H1 (cell line): ENCODE results near the gene DUOX1. TPM values are rescaled to one million over a fixed set of nuclear protein-coding genes. Genes with fewer than 3 reads are reported as not detected.

ENCODE experiments used
- CTCF ChIA-PET: fragments of 300-600 bp; sonication (Branson Sonifier 250); formaldehyde crosslinking; loops from one replicate; lab custom pipeline; 2021; ENCODE audit not compliant: partially characterized antibody; lab: Charles Lee
- POLR2A ChIA-PET: fragments of 300-600 bp; sonication (Branson Sonifier 250); formaldehyde crosslinking; loops from one replicate; lab custom pipeline; 2021; ENCODE audit warnings: inconsistent platforms; ENCODE audit not compliant: partially characterized antibody; lab: Charles Lee
- DNase-seq, 2 experiments: peaks; one replicate each; pipeline versions ENCODE4 v3.0.0 to v3.0.0-alpha.2; 2010 to 2022; ENCODE audit warnings: low spot score in 2 of 2, low read depth in 1 of 2, mixed read lengths in 1 of 2
- FAIRE-seq: peaks from 2 replicates; lab custom pipeline; 2011; peaks lifted over from hg19 to GRCh38; lab: Jason Lieb, UNC
- H2AFZ ChIP-seq: 2 replicates; pipeline ENCODE4 v1.8.1; 2012; ENCODE audit warnings: low read length, inconsistent platforms
- H2AK5ac ChIP-seq: 2 replicates; pipeline ENCODE4 v1.6.1; 2013; ENCODE audit warnings: low read depth, low read length
- H2BK120ac ChIP-seq: replicated peaks from 2 replicates; pipeline ENCODE3; 2013; ENCODE audit warnings: low read depth, low read length, inconsistent platforms
- H2BK12ac ChIP-seq: 2 replicates; pipeline ENCODE4 v1.6.1; 2013; ENCODE audit warnings: low read depth, low read length
- H2BK15ac ChIP-seq: 2 replicates; pipeline ENCODE4 v1.6.1; 2013; ENCODE audit warnings: low read length
- H2BK20ac ChIP-seq: 2 replicates; pipeline ENCODE4 v1.6.1; 2013; ENCODE audit warnings: low read length
- H2BK5ac ChIP-seq: 2 replicates; pipeline ENCODE4 v1.6.1; 2013; ENCODE audit warnings: low read depth, low read length
- H3K14ac ChIP-seq: 2 replicates; pipeline ENCODE4 v1.6.1; 2013; ENCODE audit warnings: inconsistent platforms; ENCODE audit not compliant: insufficient read length
- H3K18ac ChIP-seq: 2 replicates; pipeline ENCODE4 v1.6.1; 2013; ENCODE audit warnings: low read length; ENCODE audit errors: extremely low read depth
- H3K23ac ChIP-seq: 2 replicates; pipeline ENCODE4 v1.6.1; 2013; ENCODE audit warnings: inconsistent platforms; ENCODE audit not compliant: insufficient read length
- H3K23me2 ChIP-seq: 2 replicates; pipeline ENCODE4 v1.6.1; 2013; ENCODE audit warnings: low read depth, low read length
- H3K27ac ChIP-seq: 2 replicates; pipeline ENCODE4 v1.6.1; 2011; ENCODE audit warnings: low read depth, low read length, inconsistent platforms
- H3K27me3 ChIP-seq, 4 experiments: replicated peaks in 1 of 4; 1 replicate in 1 of 4; 2 replicates in 3 of 4; pipeline versions ENCODE4 v1.6.1 to v1.8.1; 2011 to 2013; ENCODE audit warnings: low read length in 3 of 4, mild to moderate bottlenecking in 3 of 4, inconsistent platforms in 2 of 4, mixed read lengths in 2 of 4, moderate library complexity in 1 of 4; ENCODE audit not compliant: control insufficient read depth in 3 of 4, insufficient read depth in 3 of 4; ENCODE audit errors: extremely low read depth in 1 of 4
- H3K36me3 ChIP-seq, 4 experiments: 2 replicates each; pipeline versions ENCODE4 v1.6.1 to v1.8.1; 2011 to 2013; ENCODE audit warnings: mild to moderate bottlenecking in 4 of 4, low read length in 3 of 4, moderate library complexity in 2 of 4, control low read depth in 1 of 4, inconsistent platforms in 1 of 4; ENCODE audit not compliant: insufficient read depth in 4 of 4, control insufficient read depth in 2 of 4
- H3K4ac ChIP-seq: replicated peaks from 2 replicates; pipeline ENCODE3; 2013; ENCODE audit warnings: low read length, low read depth, mixed read lengths, inconsistent platforms; ENCODE audit not compliant: insufficient read length
- H3K4me1 ChIP-seq, 4 experiments: replicated peaks in 1 of 4; 1 replicate in 1 of 4; 2 replicates in 3 of 4; pipeline versions ENCODE4 v1.6.1 to v1.8.1; 2011 to 2013; ENCODE audit warnings: low read length in 3 of 4, inconsistent platforms in 2 of 4, mixed read lengths in 1 of 4; ENCODE audit not compliant: insufficient read depth in 4 of 4, control insufficient read depth in 3 of 4
- H3K4me2 ChIP-seq, 2 experiments: 2 replicates each; pipeline versions ENCODE4 v1.6.1 to v1.8.1; 2011 to 2013; ENCODE audit warnings: low read depth in 2 of 2, low read length in 2 of 2, control low read depth in 1 of 2, inconsistent platforms in 1 of 2, mild to moderate bottlenecking in 1 of 2; ENCODE audit not compliant: insufficient read depth in 1 of 2
- H3K4me3 ChIP-seq, 4 experiments: fragments of 200-600, 300-600 bp in 1 of 4; sonication (generic), shearing (Covaris generic), sonication (Bioruptor Twin) in 1 of 4; 2 replicates each; pipeline versions ENCODE4 v1.5.1 to v1.8.1; 2011 to 2016; ENCODE audit warnings: low read length in 4 of 4, low read depth in 3 of 4, control low read depth in 2 of 4, inconsistent platforms in 2 of 4, mild to moderate bottlenecking in 2 of 4, mixed read lengths in 1 of 4, moderate library complexity in 1 of 4; ENCODE audit not compliant: insufficient read depth in 2 of 4; ENCODE audit errors: extremely low read depth in 1 of 4
- H3K56ac ChIP-seq: replicated peaks from 2 replicates; pipeline ENCODE3; 2013; ENCODE audit warnings: low read depth, mild to moderate bottlenecking, mixed read lengths, low read length, inconsistent platforms; ENCODE audit not compliant: insufficient read length
- H3K79me1 ChIP-seq: 2 replicates; pipeline ENCODE4 v1.6.1; 2013; ENCODE audit warnings: low read depth, low read length, control low read depth
- H3K79me2 ChIP-seq, 2 experiments: 2 replicates each; pipeline versions ENCODE4 v1.6.1 to v1.8.1; 2012 to 2013; ENCODE audit warnings: low read length in 2 of 2, mild to moderate bottlenecking in 2 of 2, inconsistent platforms in 1 of 2; ENCODE audit not compliant: insufficient read depth in 2 of 2, control insufficient read depth in 1 of 2
- H3K9ac ChIP-seq, 4 experiments: replicated peaks in 1 of 4; 1 replicate in 1 of 4; 2 replicates in 3 of 4; pipeline versions ENCODE4 v1.6.1 to v1.8.1; 2011 to 2013; ENCODE audit warnings: low read depth in 3 of 4, low read length in 3 of 4, control low read depth in 2 of 4, mild to moderate bottlenecking in 2 of 4, moderate library complexity in 2 of 4, inconsistent platforms in 1 of 4; ENCODE audit errors: extremely low read depth in 1 of 4
- H3K9me3 ChIP-seq, 2 experiments: 2 replicates each; pipeline versions ENCODE4 v1.6.1 to v1.8.1; 2012 to 2013; ENCODE audit warnings: mild to moderate bottlenecking in 2 of 2, moderate library complexity in 2 of 2, control low read depth in 1 of 2, inconsistent platforms in 1 of 2, low read depth in 1 of 2, low read length in 1 of 2, mixed read lengths in 1 of 2; ENCODE audit not compliant: insufficient read depth in 2 of 2
- H4K20me1 ChIP-seq, 2 experiments: replicated peaks in 1 of 2; 2 replicates each; pipeline versions ENCODE3 to v1.8.1; 2011 to 2013; ENCODE audit warnings: inconsistent platforms in 2 of 2, low read length in 2 of 2, mild to moderate bottlenecking in 1 of 2; ENCODE audit not compliant: insufficient read depth in 2 of 2, control insufficient read depth in 1 of 2
- H4K5ac ChIP-seq: 2 replicates; pipeline ENCODE4 v1.6.1; 2013; ENCODE audit warnings: low read length, low read depth, mixed read lengths, inconsistent platforms; ENCODE audit not compliant: insufficient read length
- H4K8ac ChIP-seq: 2 replicates; pipeline ENCODE4 v1.8.0; 2013; ENCODE audit warnings: mild to moderate bottlenecking, moderate library complexity, low read length, inconsistent platforms; ENCODE audit not compliant: insufficient read depth; ENCODE audit errors: extremely low read depth
- H4K91ac ChIP-seq: replicated peaks from 2 replicates; pipeline ENCODE3; 2013; ENCODE audit warnings: low read length, mixed read lengths, inconsistent platforms; ENCODE audit not compliant: insufficient read length
- HDAC2 ChIP-seq, 2 experiments: fragments of 300-600 bp in 1 of 2; sonication (generic) in 1 of 2; IDR thresholded peaks; 2 replicates each; pipeline ENCODE4 v1.6.1; 2011 to 2012; ENCODE audit warnings: low read depth in 2 of 2, low read length in 2 of 2, mild to moderate bottlenecking in 2 of 2, moderate library complexity in 2 of 2, borderline replicate concordance in 1 of 2, inconsistent platforms in 1 of 2
- KDM4A ChIP-seq: IDR thresholded peaks from one replicate; pipeline ENCODE4 v1.7.1; 2012; ENCODE audit warnings: low read depth, mild to moderate bottlenecking, moderate library complexity, low read length, inconsistent platforms; ENCODE audit not compliant: severe bottlenecking
- KDM5A ChIP-seq: fragments of 200-600 bp; IDR thresholded peaks from 2 replicates; pipeline ENCODE4 v1.7.1; 2012; ENCODE audit warnings: mild to moderate bottlenecking, low read length, inconsistent platforms, mixed read lengths
- RNF2 ChIP-seq: fragments of 200-900, 300-1000 bp; sonication (generic); IDR thresholded peaks from 2 replicates; pipeline ENCODE4 v1.7.1; 2016; ENCODE audit warnings: borderline replicate concordance, low read depth, mild to moderate bottlenecking, antibody characterized with exemption, low read length; ENCODE audit not compliant: poor library complexity, severe bottlenecking; ENCODE audit errors: missing control alignments
- SIN3A ChIP-seq, 2 experiments: IDR thresholded peaks in 1 of 2; conservative IDR thresholded peaks in 1 of 2; 2 replicates each; pipeline ENCODE4 v1.6.1; 2011 to 2012; ENCODE audit warnings: low read length in 2 of 2, improper control_type of control experiment in 1 of 2, low read depth in 1 of 2, mild to moderate bottlenecking in 1 of 2
- SUZ12 ChIP-seq: fragments of 200-600 bp; sonication (generic); IDR thresholded peaks from 2 replicates; pipeline ENCODE4 v1.6.1; 2012; ENCODE audit warnings: mild to moderate bottlenecking, inconsistent platforms, low read length, moderate library complexity, mixed read lengths
- WGBS, 2 experiments: shearing (Covaris generic) in 1 of 2; methylation state at CpG; one replicate each; pipeline versions ENCODE4 v1.1.6 to v1.1.7; 2013 to 2015; ENCODE audit warnings: low lambda C conversion rate in 2 of 2, mixed read lengths in 2 of 2, inconsistent platforms in 1 of 2, low coverage in 1 of 2, missing lambda C conversion rate in 1 of 2; ENCODE audit not compliant: insufficient replicate concordance in 2 of 2, insufficient coverage in 1 of 2, insufficient read length in 1 of 2; ENCODE audit errors: extremely low coverage in 1 of 2, missing lambda C conversion rate in 1 of 2; 5-methylcytosine and 5-hydroxymethylcytosine counted together
- polyA plus RNA-seq, 7 experiments: library from polyadenylated mRNA; depleted of rRNA in 3 of 7; stranded (reverse) in 5 of 7; unstranded in 2 of 7; fragments of >200 nt in 5 of 7; fragments of 200-250 nt in 2 of 7; gene quantifications; 1 replicate in 5 of 7; 2 replicates in 1 of 7; 4 replicates in 1 of 7; pipeline versions ENCODE4 v1.2.1 to v1.2.3, GENCODE V29; 2011 to 2013; ENCODE audit warnings: missing spikeins in 2 of 7, mixed read lengths in 2 of 7
- total RNA-seq: library from RNA; stranded (reverse); fragmentation: NEBNext Ultra II Directional; extraction: Animal tissue kit (Norgen Biotek cat#: 25700); gene quantifications from 2 replicates; pipeline ENCODE4 v1.2.1, GENCODE V29; 2021

The DUOX1 gene
- total and polyA plus RNA-seq, 2 of the 8 experiments (the other 6 are each of a cell fraction or from before 2014, with no cell fraction given): 0.84 to 1.4 TPM

- Histone ChIP-seq H2AK5ac (no peak overlapping the region), H2AFZ (peak overlapping the region; percentile 99; the same call in 1 of the 2 replicates), H2BK15ac (peak overlapping the region; percentile 46; the same call in 1 of the 2 replicates), H3K4ac (no peak overlapping the region), H3K14ac (no peak overlapping the region), H4K20me1 (no peaks in the 10 kb centered on the region), H3K79me1 (no peaks in the 10 kb centered on the region), H3K18ac (no peak overlapping the region; the same call in 1 of the 2 replicates), H3K4me2 (peak overlapping the region; percentile 94 to 96), H2BK20ac (no peak overlapping the region), H2BK12ac (no peak overlapping the region), H2BK5ac (0 out of 2 replicates have a peak overlapping the region, but pooled peaks have one; percentile 86), H4K5ac (no peak overlapping the region), H3K23me2 (peaks cover 12% of the 10 kb centered on the region), H3K56ac (no peak overlapping the region), H2BK120ac (no peak overlapping the region), H4K91ac (no peak overlapping the region), H3K79me2 (no peaks in the 10 kb centered on the region), H4K8ac (no peak overlapping the region), H3K9ac (peak overlapping the region in 1 of 4 experiments; percentile 39; a peak in 1 of 7 replicates), H3K4me1 (no peaks in the 10 kb centered on the region), H3K9me3 (no peaks in the 10 kb centered on the region), H3K23ac (no peak overlapping the region), H3K27me3 (no peaks in the 10 kb centered on the region; a peak in 1 of 7 replicates), H3K27ac (no peak overlapping the region), H3K36me3 (no peaks in the 10 kb centered on the region), H3K4me3 (peak overlapping the region; percentile 66 to 100 (median 96))
- FAIRE-seq: no peak
- 3% methylated on average over 25 of the region's 25 CpGs; no CpG with 5 or more reads in 1 of the 2 experiments for WGBS, 2 experiments
- no peak for TF ChIP-seq KDM4A
- TF ChIP-seq KDM5A: 0 out of 2 replicates have a peak, but pooled peaks have one; percentile 7
- no peak for TF ChIP-seq SUZ12
- no peak for TF ChIP-seq RNF2
- TF ChIP-seq SIN3A (conservative IDR thresholded peaks at IDR 0.05 in 1 of 2, IDR thresholded peaks at IDR 0.05 in 1 of 2; ENCODE audit: low read depth in 1 of 2, low read length in 2 of 2): peak in 1 of 2 experiments; percentile 78; a peak in 2 of 4 replicates
- peak in 1 of 2 experiments; percentile 27; a peak in 1 of 4 replicates for TF ChIP-seq HDAC2 (IDR thresholded peaks at IDR 0.05; ENCODE audit: borderline replicate concordance in 1 of 2, low read depth in 2 of 2, low read length in 2 of 2)
- POLR2A ChIA-PET: interaction anchor here (0.9 to 5.3 kb wide), 6 partner anchors 13 to 203 kb away, joined by 3 to 55 read pairs (median 13); partner anchors contain the start of gene SHF
- no peak for DNase-seq
- CTCF ChIA-PET: interaction anchor here (0.7 to 39.2 kb wide), 5 partner anchors 19 to 442 kb away, joined by 3 to 1117 read pairs (median 97); partner anchors contain the start of gene SHF
Measured at GRCh38 chr15:45199136-45199810, 69.5 kb downstream of the DUOX1 start.
